Right lobe of liver (tissue), 6 donors: ENCODE results near the gene BAAT. TPM values are rescaled to one million over a fixed set of nuclear protein-coding genes. Genes with fewer than 3 reads are reported as not detected.

Experiments used
- ATAC-seq, 4 donors: fragments of 200-7000 bp; cut with Tn5 transposase; one replicate each; pipeline ENCODE4 v1.9.1; 2020; ENCODE audit warnings: mild to moderate bottlenecking in 4 of 4, moderate library complexity in 4 of 4
- DNase-seq, 3 donors: peaks; one replicate each; pipeline ENCODE4 v3.0.0-alpha.2; 2020
- H3K27ac ChIP-seq, 3 donors: fragments of 200-600 bp; one replicate each; pipeline ENCODE4 v1.8.0; 2022
- H3K27me3 ChIP-seq, 2 donors: fragments of 200-600 bp; one replicate each; pipeline ENCODE4 v1.8.0; 2022
- H3K36me3 ChIP-seq, 4 donors: fragments of 200-600 bp; sonication (generic) in 1 of 4; one replicate each; pipeline versions ENCODE4 v1.5.1 to v1.8.0; 2017 to 2022; ENCODE audit warnings: control low read depth in 1 of 4
- H3K4me1 ChIP-seq, 4 donors: fragments of 200-600 bp; sonication (generic) in 1 of 4; one replicate each; pipeline versions ENCODE4 v1.5.1 to v1.8.0; 2017 to 2022; ENCODE audit warnings: control low read depth in 1 of 4
- H3K4me3 ChIP-seq, 3 donors: fragments of 200-600 bp; one replicate each; pipeline ENCODE4 v1.8.0; 2022
- H3K9me3 ChIP-seq, 4 donors: fragments of 200-600 bp; sonication (generic) in 1 of 4; one replicate each; pipeline versions ENCODE4 v1.5.1 to v1.8.0; 2017 to 2022; ENCODE audit warnings: control low read depth in 1 of 4
- POLR2A ChIP-seq: fragments of 450-650 bp; IDR thresholded peaks from one replicate; pipeline ENCODE4 v1.6.1; 2017; ENCODE audit warnings: antibody characterized with exemption, mild to moderate bottlenecking
- WGBS: methylation state at CpG from one replicate; pipeline ENCODE4 v1.1.6; 2018; ENCODE audit warnings: low coverage, low lambda C conversion rate; ENCODE audit not compliant: insufficient coverage; ENCODE audit errors: missing lambda C conversion rate; 5-methylcytosine and 5-hydroxymethylcytosine counted together
- intact Hi-C, 2 donors: fragments of 100-400 bp; cut with DNase I; formaldehyde crosslinking; loops; one replicate each; pipeline versions ENCODE4 v1.11.2 to v1.14.1; 2022
- total RNA-seq, 6 experiments: library from RNA; depleted of rRNA in 2 of 6; stranded (reverse); fragments of >200 nt in 2 of 6; fragmentation: NEBNext Ultra II Directional in 3 of 6; extraction: Animal tissue kit (Norgen Biotek cat#: 25700) in 3 of 6; gene quantifications; one replicate each; pipeline versions ENCODE4 v1.1.0 to v1.2.4, GENCODE V29; 2016 to 2023
- TF ChIP-seq, protein P1 (sequence below), 4 donors: fragments of 200-600 bp in 3 of 4; fragments of 450-650 bp in 1 of 4; IDR thresholded peaks; one replicate each; pipeline versions ENCODE4 v1.5.1 to v1.8.0; 2016 to 2022; ENCODE audit warnings: antibody characterized with exemption in 4 of 4, mild to moderate bottlenecking in 2 of 4
- donor health status: DM: no; HTN: yes; CAD: no.
- donor health status: DM: no; HTN: no; CAD: no.
- donor health status: DM: no; HTN: no; CAD: no.
- donor health status: DM: no; HTN: yes; CAD: no.
- donor health status: DM: no; HTN: yes; CAD: no.

The BAAT gene
- total RNA-seq, 6 experiments from 2014 or later = 223 to 648 (median 507) TPM

DNA sequence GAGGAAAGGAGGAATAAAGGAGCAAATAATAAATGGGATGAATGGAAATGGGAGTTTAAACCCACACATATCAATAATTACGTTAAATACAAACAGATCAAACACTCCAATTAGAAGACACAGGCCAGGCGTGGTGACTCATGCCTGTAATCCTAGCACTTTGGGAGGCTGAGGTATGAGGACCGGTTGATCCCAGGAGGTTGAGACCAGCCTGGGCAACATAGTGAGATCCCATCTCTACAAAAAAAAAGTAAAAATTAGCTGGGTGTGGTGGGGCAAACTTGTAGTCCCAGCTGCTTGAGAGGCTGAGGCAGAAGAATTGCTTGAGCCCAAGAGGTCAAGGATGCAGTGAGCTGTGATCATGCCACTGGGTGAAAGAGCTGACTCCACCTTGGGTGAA, 3.7 kb downstream of the BAAT start:
- no peaks in the 10 kb centered on the region for H3K9me3 ChIP-seq
- peaks cover 0 to 23% (median 0%) of the 10 kb centered on the region in 4 donors for H3K36me3 ChIP-seq
- 24% methylated on average over 3 of the region's 3 CpGs for WGBS
- TF ChIP-seq, protein P1, sequence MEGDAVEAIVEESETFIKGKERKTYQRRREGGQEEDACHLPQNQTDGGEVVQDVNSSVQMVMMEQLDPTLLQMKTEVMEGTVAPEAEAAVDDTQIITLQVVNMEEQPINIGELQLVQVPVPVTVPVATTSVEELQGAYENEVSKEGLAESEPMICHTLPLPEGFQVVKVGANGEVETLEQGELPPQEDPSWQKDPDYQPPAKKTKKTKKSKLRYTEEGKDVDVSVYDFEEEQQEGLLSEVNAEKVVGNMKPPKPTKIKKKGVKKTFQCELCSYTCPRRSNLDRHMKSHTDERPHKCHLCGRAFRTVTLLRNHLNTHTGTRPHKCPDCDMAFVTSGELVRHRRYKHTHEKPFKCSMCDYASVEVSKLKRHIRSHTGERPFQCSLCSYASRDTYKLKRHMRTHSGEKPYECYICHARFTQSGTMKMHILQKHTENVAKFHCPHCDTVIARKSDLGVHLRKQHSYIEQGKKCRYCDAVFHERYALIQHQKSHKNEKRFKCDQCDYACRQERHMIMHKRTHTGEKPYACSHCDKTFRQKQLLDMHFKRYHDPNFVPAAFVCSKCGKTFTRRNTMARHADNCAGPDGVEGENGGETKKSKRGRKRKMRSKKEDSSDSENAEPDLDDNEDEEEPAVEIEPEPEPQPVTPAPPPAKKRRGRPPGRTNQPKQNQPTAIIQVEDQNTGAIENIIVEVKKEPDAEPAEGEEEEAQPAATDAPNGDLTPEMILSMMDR (IDR thresholded peaks at IDR 0.05) = no peak
- no peak for TF ChIP-seq POLR2A
- H3K4me1 ChIP-seq = peaks cover 0 to 27% (median 0%) of the 10 kb centered on the region in 4 donors
- H3K27me3 ChIP-seq = no peaks in the 10 kb centered on the region
- peak overlapping the region in 2 of 3 donors; percentile 50 to 52 for H3K4me3 ChIP-seq
- ATAC-seq = no peak
- intact Hi-C loops = no loop called here
- no peak for DNase-seq
- peak overlapping the region in 2 of 3 donors; percentile 82 to 91 for H3K27ac ChIP-seq

DNA sequence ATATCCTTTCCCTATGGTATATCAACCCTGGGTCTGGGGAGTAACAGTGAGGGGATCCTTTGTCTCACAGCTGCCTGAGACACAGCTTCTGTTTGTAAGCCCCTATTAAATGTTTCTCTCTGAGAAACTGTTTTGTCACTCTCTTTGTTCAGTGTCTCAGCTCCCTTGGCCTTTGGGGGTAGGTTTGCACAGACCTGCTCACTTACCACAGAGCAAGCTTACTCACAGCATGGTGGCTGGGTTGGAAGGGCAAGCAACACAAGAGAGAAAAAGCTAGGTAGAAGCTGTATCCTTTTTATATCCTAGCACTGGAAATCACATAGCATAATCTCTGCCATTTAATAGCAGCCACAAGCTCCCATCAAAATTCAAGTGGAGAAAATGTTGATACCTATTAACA, 4.5 kb downstream of the BAAT start:
- peak overlapping the region in 1 of 3 donors; percentile 50 for H3K4me3 ChIP-seq
- intact Hi-C loops = no loop called here
- no peak for DNase-seq
- peak in 3 of 4 donors; percentile 2 to 9 (median 2) for ATAC-seq
- TF ChIP-seq, protein P1 (IDR thresholded peaks at IDR 0.05) = no peak
- no peak for TF ChIP-seq POLR2A
- peaks cover 0 to 30% (median 3%) of the 10 kb centered on the region in 4 donors for H3K36me3 ChIP-seq
- peaks cover 0 to 35% (median 0%) of the 10 kb centered on the region in 4 donors for H3K4me1 ChIP-seq
- no peaks in the 10 kb centered on the region for H3K9me3 ChIP-seq
- H3K27ac ChIP-seq = peak overlapping the region in 1 of 3 donors; percentile 82
- no peaks in the 10 kb centered on the region for H3K27me3 ChIP-seq

DNA sequence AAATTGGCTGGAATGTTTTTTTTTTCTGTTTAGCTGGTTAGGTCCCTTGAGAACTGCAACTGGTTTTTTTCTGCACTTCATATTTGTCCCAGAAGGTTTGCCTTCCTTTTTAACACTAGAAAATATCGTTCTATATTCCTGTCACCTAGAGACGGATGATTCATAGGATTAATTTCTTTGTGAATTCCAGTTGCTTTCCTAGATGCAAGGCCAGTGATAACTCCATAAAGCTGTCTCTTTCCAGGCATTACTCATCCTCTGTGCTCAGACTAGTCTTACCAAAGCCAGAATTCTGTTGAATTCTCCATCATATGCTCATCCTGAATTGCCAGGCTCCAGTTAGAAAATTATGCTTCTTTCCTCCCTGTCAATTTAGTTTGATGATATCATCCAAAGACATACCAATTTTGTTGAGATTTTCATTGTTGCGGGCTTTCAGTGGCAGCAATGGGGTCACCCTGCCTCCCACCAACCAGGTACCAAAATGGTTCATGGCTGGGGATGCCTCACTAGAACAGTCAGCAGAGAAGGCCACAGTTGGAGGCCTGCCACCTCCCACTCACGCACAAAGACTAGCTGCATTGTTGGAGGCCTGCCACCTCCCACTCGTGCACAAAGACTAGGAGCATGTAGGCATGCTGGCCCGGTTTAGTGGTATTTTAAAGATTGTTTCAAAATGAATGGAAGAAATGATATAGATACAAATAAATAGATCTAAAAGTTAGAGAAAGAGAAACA, 8.5 kb downstream of the BAAT start:
- intact Hi-C loops = no loop called here
- WGBS = 51% methylated on average over 6 of the region's 6 CpGs
- Histone ChIP-seq H3K9me3 (no peaks in the 10 kb centered on the region), H3K4me1 (peaks cover 0 to 57% (median 10%) of the 10 kb centered on the region in 4 donors), H3K4me3 (no peak overlapping the region), H3K27ac (peak overlapping the region in 1 of 3 donors; percentile 42), H3K36me3 (peaks cover 0 to 45% (median 11%) of the 10 kb centered on the region in 4 donors), H3K27me3 (no peaks in the 10 kb centered on the region)
- TF ChIP-seq POLR2A = no peak
- TF ChIP-seq, protein P1 (IDR thresholded peaks at IDR 0.05) = no peak
- peak; percentile 17 to 42 (median 36) for ATAC-seq
- peak; percentile 63 to 72 (median 72) for DNase-seq

DNA sequence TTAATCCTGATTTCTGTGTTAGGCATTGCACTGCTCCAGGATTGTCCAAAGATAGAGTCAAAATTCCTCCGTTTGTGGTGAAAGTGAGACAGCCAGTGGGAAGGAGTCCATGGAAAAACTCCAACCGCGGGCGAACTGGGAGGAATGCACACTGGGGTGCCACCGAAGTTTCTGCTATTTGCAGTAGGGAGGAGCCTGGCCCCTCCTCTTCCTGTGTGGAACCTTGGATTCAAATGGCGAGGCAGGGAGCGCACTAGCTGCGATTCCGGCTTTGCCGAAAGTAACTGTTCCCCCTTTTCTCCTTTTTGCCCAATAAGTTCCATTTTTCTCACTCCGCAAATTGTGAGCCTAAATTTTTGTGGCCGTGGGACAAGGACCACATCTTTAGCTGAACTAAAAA, 9.3 kb downstream of the BAAT start:
- Histone ChIP-seq H3K27me3 (no peaks in the 10 kb centered on the region), H3K4me3 (no peak overlapping the region), H3K4me1 (peaks cover 0 to 59% (median 10%) of the 10 kb centered on the region in 4 donors), H3K27ac (peak overlapping the region in 2 of 3 donors; percentile 20 to 42), H3K9me3 (no peaks in the 10 kb centered on the region), H3K36me3 (peaks cover 0 to 47% (median 14%) of the 10 kb centered on the region in 4 donors)
- ATAC-seq (peak; percentile 42 to 65 (median 48)), DNase-seq (peak in 2 of 3 donors; percentile 63 to 66)
- 50% methylated on average over 12 of the region's 12 CpGs for WGBS
- TF ChIP-seq, protein P1 (IDR thresholded peaks at IDR 0.05) = no peak
- peak; percentile 15 for TF ChIP-seq POLR2A
- intact Hi-C loops = no loop called here
